ENCODE data around the gene REPIN1.

REPIN1 gene

GRCh38 chr7:150325110-150325611 lies 43.5 kb upstream of the REPIN1 start:
- DNase-seq (ENCODE audit: low spot score): no peak
- TF ChIP-seq CTCF (IDR thresholded peaks at IDR 0.05; ENCODE audit: extremely low read depth, missing control alignments): no peak

GRCh38 chr7:150325901-150326300 lies 42.7 kb upstream of the REPIN1 start:
- no peak for DNase-seq (ENCODE audit: low spot score)
- TF ChIP-seq CTCF (IDR thresholded peaks at IDR 0.05; ENCODE audit: extremely low read depth, missing control alignments): no peak

- no peak for DNase-seq (ENCODE audit: low spot score)
- no peak for TF ChIP-seq CTCF (IDR thresholded peaks at IDR 0.05; ENCODE audit: extremely low read depth, missing control alignments)
These were observed 41.9 kb upstream of the REPIN1 start for GRCh38 chr7:150326657-150327268.

- TF ChIP-seq CTCF (IDR thresholded peaks at IDR 0.05; ENCODE audit: extremely low read depth, missing control alignments): no peak
These were observed 41.3 kb upstream of the REPIN1 start for GRCh38 chr7:150327308-150327707.

GRCh38 chr7:150329331-150330120 lies 39.1 kb upstream of the REPIN1 start:
- no peak for TF ChIP-seq CTCF (IDR thresholded peaks at IDR 0.05; ENCODE audit: extremely low read depth, missing control alignments)
- DNase-seq (ENCODE audit: low spot score): no peak

More at GRCh38 chr7:150327308-150327707, 41.3 kb upstream of the REPIN1 start:
- DNase-seq (ENCODE audit: low spot score): no peak

- no peak for DNase-seq (ENCODE audit: low spot score)
- TF ChIP-seq CTCF (IDR thresholded peaks at IDR 0.05; ENCODE audit: extremely low read depth, missing control alignments): no peak
These were observed 38.3 kb upstream of the REPIN1 start for GRCh38 chr7:150330211-150330885.
